Panc1 (cell line): ENCODE data around the gene C9orf72. TPM values are rescaled to one million over a fixed set of nuclear protein-coding genes. Genes with fewer than 3 reads are reported as not detected.

Experiments
- ATAC-seq: fragments of 200-7000 bp; cut with Tn5 transposase; 2 replicates; pipeline ENCODE4 v1.9.1; 2020; ENCODE audit warnings: mild to moderate bottlenecking, moderate library complexity
- BruUV-seq: library from RNA; stranded (reverse); fragments of 400-500 nt; replicated peaks from 2 replicates; lab custom pipeline; 2021; lab: Mats Ljungman, UMichigan
- CTCF ChIA-PET: fragments of 300-600 bp; sonication (Branson Sonifier 250); formaldehyde crosslinking; loops from one replicate; lab custom pipeline; 2022; ENCODE audit warnings: antibody characterized with exemption; lab: Charles Lee
- POLR2A ChIA-PET: fragments of 300-600 bp; sonication (Branson Sonifier 250); formaldehyde crosslinking; loops from one replicate; lab custom pipeline; 2022; ENCODE audit warnings: antibody characterized with exemption; lab: Charles Lee
- DNase-seq: peaks from one replicate; pipeline ENCODE4 v3.0.0-alpha.2; 2010; ENCODE audit warnings: low read depth, low spot score
- H3K27ac ChIP-seq: 2 replicates; pipeline ENCODE4 v1.5.1; 2011; ENCODE audit warnings: mild to moderate bottlenecking, low read length, inconsistent platforms
- H3K27me3 ChIP-seq: fragments of 200-500 bp; sonication (Bioruptor generic); 2 replicates; pipeline ENCODE4 v1.6.0; 2014; ENCODE audit warnings: low read length, inconsistent platforms; ENCODE audit not compliant: control insufficient read depth, insufficient read depth
- H3K36me3 ChIP-seq: fragments of 200-500 bp; sonication (Bioruptor generic); 2 replicates; pipeline ENCODE4 v1.5.1; 2014; ENCODE audit warnings: inconsistent platforms, mild to moderate bottlenecking, low read length, moderate library complexity; ENCODE audit not compliant: control insufficient read depth, insufficient read depth
- H3K4me1 ChIP-seq: 2 replicates; pipeline ENCODE4 v1.5.1; 2011; ENCODE audit warnings: inconsistent platforms, mild to moderate bottlenecking, low read length, moderate library complexity; ENCODE audit not compliant: control insufficient read depth, insufficient read depth
- H3K4me3 ChIP-seq, 2 experiments: 2 replicates each; pipeline ENCODE4 v1.5.1; 2011 to 2012; ENCODE audit warnings: low read depth in 2 of 2, low read length in 2 of 2, mild to moderate bottlenecking in 2 of 2, inconsistent platforms in 1 of 2, moderate library complexity in 1 of 2
- H3K9me3 ChIP-seq: fragments of 200-500 bp; sonication (Bioruptor generic); 2 replicates; pipeline ENCODE4 v1.5.1; 2014; ENCODE audit warnings: low read depth, mild to moderate bottlenecking, inconsistent platforms, low read length, moderate library complexity; ENCODE audit not compliant: control insufficient read depth, insufficient read depth
- CTCF ChIP-seq: fragments of 450-650 bp; IDR thresholded peaks from 2 replicates; pipeline ENCODE4 v1.5.1; 2017; ENCODE audit warnings: mild to moderate bottlenecking
- POLR2AphosphoS5 ChIP-seq: IDR thresholded peaks from 2 replicates; pipeline ENCODE4 v1.6.1; 2012; ENCODE audit warnings: mild to moderate bottlenecking, low read depth, low read length, moderate library complexity
- REST ChIP-seq, 2 experiments: IDR thresholded peaks; 2 replicates each; pipeline ENCODE4 v1.6.1; 2011 to 2012; ENCODE audit warnings: low read depth in 2 of 2, control low read depth in 1 of 2, low read length in 1 of 2, mild to moderate bottlenecking in 1 of 2, moderate library complexity in 1 of 2; ENCODE audit not compliant: insufficient read depth in 1 of 2
- SIN3A ChIP-seq: IDR thresholded peaks from 2 replicates; pipeline ENCODE4 v1.6.1; 2012; ENCODE audit warnings: low read depth, mild to moderate bottlenecking, low read length, moderate library complexity, borderline replicate concordance; ENCODE audit not compliant: insufficient read depth
- TCF7L2 ChIP-seq: IDR thresholded peaks from 2 replicates; pipeline ENCODE4 v1.6.1; 2011; ENCODE audit warnings: mild to moderate bottlenecking, low read depth, low read length, inconsistent platforms
- in situ Hi-C: cut with HindIII; loops from 2 replicates; pipeline ENCODE4 v1.10.0; 2016; ENCODE audit warnings: low sequenced_read_pairs, low pct_unique_long_range_greater_than_20kb
- intact Hi-C: fragments of 100-400 bp; cut with micrococcal nuclease; formaldehyde crosslinking; loops from one replicate; pipeline ENCODE4 v1.10.0; 2022; ENCODE audit not compliant: unreplicated experiment
- total RNA-seq: library from RNA; stranded (reverse); gene quantifications from one replicate; pipeline ENCODE4 v1.2.1, GENCODE V29; 2021; ENCODE audit not compliant: unreplicated experiment

The C9orf72 gene
- total RNA-seq, 1 experiment from 2014 or later: 3.6 TPM

- ChIA-PET POLR2A (no interaction called here), CTCF (no interaction called here)
- Histone ChIP-seq H3K27ac (no peak overlapping the region), H3K36me3 (no peaks in the 10 kb centered on the region), H3K9me3 (no peaks in the 10 kb centered on the region), H3K4me1 (no peaks in the 10 kb centered on the region), H3K27me3 (no peaks in the 10 kb centered on the region), H3K4me3 (no peak overlapping the region)
- no TSS peak for BruUV-seq
- in situ Hi-C loops (no loop called here), intact Hi-C loops (no loop called here)
- TF ChIP-seq REST (IDR thresholded peaks at IDR 0.05; ENCODE audit: insufficient read depth in 1 of 2, low read depth in 2 of 2, low read length in 1 of 2): no peak
- TF ChIP-seq TCF7L2: no peak
- TF ChIP-seq POLR2AphosphoS5: no peak
- TF ChIP-seq SIN3A: no peak
- no peak for TF ChIP-seq CTCF
- ATAC-seq (no peak), DNase-seq (no peak)
Observed at GRCh38 chr9:27619743-27620142, 46.5 kb upstream of the C9orf72 start.

GRCh38 chr9:27618066-27618465, 44.8 kb upstream of the C9orf72 start:
- Histone ChIP-seq H3K4me3 (no peak overlapping the region), H3K27ac (no peak overlapping the region), H3K36me3 (no peaks in the 10 kb centered on the region), H3K9me3 (no peaks in the 10 kb centered on the region), H3K4me1 (no peaks in the 10 kb centered on the region), H3K27me3 (no peaks in the 10 kb centered on the region)
- ChIA-PET CTCF (no interaction called here), POLR2A (no interaction called here)
- in situ Hi-C loops: no loop called here
- no peak for ATAC-seq
- no peak for TF ChIP-seq CTCF
- TF ChIP-seq REST (IDR thresholded peaks at IDR 0.05; ENCODE audit: insufficient read depth in 1 of 2, low read depth in 2 of 2, low read length in 1 of 2): no peak
- TF ChIP-seq TCF7L2: no peak
- TF ChIP-seq SIN3A: no peak
- no peak for TF ChIP-seq POLR2AphosphoS5
- BruUV-seq: no TSS peak
- DNase-seq: no peak
- intact Hi-C loops: no loop called here
